ENCODE results near the gene PRKAG2. TPM values are rescaled to one million over a fixed set of nuclear protein-coding genes. Genes with fewer than 3 reads are reported as not detected.
"Not testable (repeated sequence)": the region's sequence is repeated elsewhere in the genome, so short reads cannot be mapped to it uniquely, and the experiment has no call there.

The PRKAG2 gene
- total RNA-seq, 1 donor from 2014 or later, result 21.1 TPM

GRCh38 chr7:151844071-151844824 is 32.7 kb downstream of the PRKAG2 start:
- Histone ChIP-seq H3K36me3 (ENCODE audit: control insufficient read depth, insufficient read depth, low read length) (no peaks in the 10 kb centered on the region), H3K27me3 (ENCODE audit: control insufficient read depth, insufficient read depth, low read length) (no peaks in the 10 kb centered on the region), H3K4me3 (ENCODE audit: low read depth, low read length) (no peak overlapping the region)
- no peak for TF ChIP-seq CTCF (IDR thresholded peaks at IDR 0.05; ENCODE audit: insufficient read depth, low read length, poor library complexity, severe bottlenecking)
- peak; percentile 14 for DNase-seq (ENCODE audit: low read depth)

- no peak for DNase-seq (ENCODE audit: low read depth)
- Histone ChIP-seq H3K36me3 (ENCODE audit: control insufficient read depth, insufficient read depth, low read length) (no peaks in the 10 kb centered on the region), H3K27me3 (ENCODE audit: control insufficient read depth, insufficient read depth, low read length) (no peaks in the 10 kb centered on the region), H3K4me3 (ENCODE audit: low read depth, low read length) (no peak overlapping the region)
- TF ChIP-seq CTCF (IDR thresholded peaks at IDR 0.05; ENCODE audit: insufficient read depth, low read length, poor library complexity, severe bottlenecking), result no peak
These were observed 33.7 kb downstream of the PRKAG2 start for GRCh38 chr7:151843181-151843580.

- not testable (repeated sequence) for H3K4me3 ChIP-seq (ENCODE audit: low read depth, low read length); DNase-seq (ENCODE audit: low read depth); H3K27me3 ChIP-seq (ENCODE audit: control insufficient read depth, insufficient read depth, low read length); H3K36me3 ChIP-seq (ENCODE audit: control insufficient read depth, insufficient read depth, low read length)
These were observed 35.4 kb downstream of the PRKAG2 start for GRCh38 chr7:151841395-151842051.

GRCh38 chr7:151840088-151840910 is 36.6 kb downstream of the PRKAG2 start:
- Histone ChIP-seq H3K4me3 (ENCODE audit: low read depth, low read length) (no peak overlapping the region), H3K36me3 (ENCODE audit: control insufficient read depth, insufficient read depth, low read length) (no peaks in the 10 kb centered on the region), H3K27me3 (ENCODE audit: control insufficient read depth, insufficient read depth, low read length) (no peaks in the 10 kb centered on the region)
- no peak for TF ChIP-seq CTCF (IDR thresholded peaks at IDR 0.05; ENCODE audit: insufficient read depth, low read length, poor library complexity, severe bottlenecking)
- DNase-seq (ENCODE audit: low read depth), result no peak

- no peak for DNase-seq (ENCODE audit: low read depth)
- TF ChIP-seq CTCF (IDR thresholded peaks at IDR 0.05; ENCODE audit: insufficient read depth, low read length, poor library complexity, severe bottlenecking), result no peak
- Histone ChIP-seq H3K4me3 (ENCODE audit: low read depth, low read length) (no peak overlapping the region), H3K27me3 (ENCODE audit: control insufficient read depth, insufficient read depth, low read length) (no peaks in the 10 kb centered on the region), H3K36me3 (ENCODE audit: control insufficient read depth, insufficient read depth, low read length) (no peaks in the 10 kb centered on the region)
These were observed 37.4 kb downstream of the PRKAG2 start for GRCh38 chr7:151839451-151839921.

- H3K27me3 ChIP-seq (ENCODE audit: control insufficient read depth, insufficient read depth, low read length), result no peaks in the 10 kb centered on the region
- DNase-seq (ENCODE audit: low read depth), result no peak
- H3K36me3 ChIP-seq (ENCODE audit: control insufficient read depth, insufficient read depth, low read length), result no peaks in the 10 kb centered on the region
- no peak for TF ChIP-seq CTCF (IDR thresholded peaks at IDR 0.05; ENCODE audit: insufficient read depth, low read length, poor library complexity, severe bottlenecking)
- no peak overlapping the region for H3K4me3 ChIP-seq (ENCODE audit: low read depth, low read length)
These were observed 38.0 kb downstream of the PRKAG2 start for GRCh38 chr7:151838861-151839381.
